OCI-LY3 (cell line): ENCODE results near the gene MNAT1.

Experiments
- H2AFZ ChIP-seq: fragments of 200-600, 300-600 bp; shearing (Covaris generic); 2 replicates; pipeline ENCODE4 v1.6.0; 2014; ENCODE audit warnings: antibody characterized with exemption, low read depth, low read length
- H3K27ac ChIP-seq: fragments of 200-600, 300-600 bp; sonication (generic); 2 replicates; pipeline ENCODE4 v1.5.1; 2014; ENCODE audit warnings: mild to moderate bottlenecking, low read length, moderate library complexity, mixed read lengths
- H3K27me3 ChIP-seq: fragments of 200-600, 300-600 bp; sonication (generic); 2 replicates; pipeline ENCODE4 v1.6.1; 2014; ENCODE audit warnings: low read depth, low read length, mixed read lengths
- H3K36me3 ChIP-seq: fragments of 200-600, 300-600 bp; sonication (generic); replicated peaks from 2 replicates; pipeline ENCODE3; 2014; ENCODE audit warnings: low read depth, low read length, mixed read lengths
- H3K4me1 ChIP-seq: fragments of 300-600, 200-600 bp; sonication (generic); 2 replicates; pipeline ENCODE4 v1.6.1; 2014; ENCODE audit warnings: low read length, mixed read lengths
- H3K4me2 ChIP-seq: fragments of 200-600, 300-600 bp; sonication (generic); 2 replicates; pipeline ENCODE4 v1.6.1; 2014; ENCODE audit warnings: low read length, mixed read lengths
- H3K4me3 ChIP-seq: fragments of 300-600, 200-600 bp; sonication (generic); 2 replicates; pipeline ENCODE4 v1.5.1; 2014; ENCODE audit warnings: antibody characterized with exemption, mild to moderate bottlenecking, low read length, moderate library complexity
- H3K79me2 ChIP-seq: fragments of 300-600, 200-600 bp; shearing (Covaris generic); 2 replicates; pipeline ENCODE4 v1.6.1; 2014; ENCODE audit warnings: mild to moderate bottlenecking, low read length, mixed read lengths
- H3K9ac ChIP-seq: fragments of 300-600, 200-600 bp; shearing (Covaris generic); 2 replicates; pipeline ENCODE4 v1.6.0; 2014; ENCODE audit warnings: mild to moderate bottlenecking, low read length, moderate library complexity
- H3K9me3 ChIP-seq: fragments of 200-600, 300-600 bp; shearing (Covaris generic); 2 replicates; pipeline ENCODE4 v1.6.1; 2014; ENCODE audit warnings: low read length, mixed read lengths; ENCODE audit not compliant: insufficient read depth
- H4K20me1 ChIP-seq: fragments of 200-600, 300-600 bp; sonication (generic); 2 replicates; pipeline ENCODE4 v1.6.1; 2016; ENCODE audit warnings: low read length, mixed read lengths; ENCODE audit not compliant: insufficient read depth
- EZH2phosphoT487 ChIP-seq: fragments of 200-600 bp; shearing (Covaris generic); IDR thresholded peaks from 2 replicates; pipeline ENCODE4 v1.6.1; 2018; ENCODE audit warnings: antibody characterized with exemption, mixed run types, low read depth
- TF ChIP-seq, protein P1 (sequence below): fragments of 200-600, 300-600 bp; sonication (generic); IDR thresholded peaks from 2 replicates; pipeline ENCODE4 v1.5.1; 2014; ENCODE audit warnings: antibody characterized with exemption, low read length, low read depth

MNAT1 gene

DNA sequence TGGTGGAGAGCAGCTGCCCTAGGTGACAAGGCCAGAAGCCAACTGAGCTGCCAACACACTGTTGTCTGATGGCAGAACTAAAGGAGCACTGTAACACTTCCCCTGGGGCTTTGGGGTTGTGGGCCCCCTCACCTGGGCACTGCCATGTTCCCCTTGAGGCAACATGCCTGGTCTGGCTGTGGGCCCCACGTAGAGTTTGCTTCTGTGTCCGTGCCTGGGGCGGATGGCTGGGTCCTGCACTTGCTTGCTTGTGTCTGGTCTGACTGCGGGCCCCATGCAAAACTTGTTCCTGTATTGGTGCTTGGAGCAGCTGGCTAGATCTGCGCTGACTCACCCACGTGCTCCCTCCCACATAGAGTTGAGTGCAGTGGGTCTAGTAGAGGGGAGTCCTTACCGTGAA, 78.4 kb downstream of the MNAT1 start:
- Histone ChIP-seq H3K9ac (no peak overlapping the region), H3K27ac (no peak overlapping the region)

DNA sequence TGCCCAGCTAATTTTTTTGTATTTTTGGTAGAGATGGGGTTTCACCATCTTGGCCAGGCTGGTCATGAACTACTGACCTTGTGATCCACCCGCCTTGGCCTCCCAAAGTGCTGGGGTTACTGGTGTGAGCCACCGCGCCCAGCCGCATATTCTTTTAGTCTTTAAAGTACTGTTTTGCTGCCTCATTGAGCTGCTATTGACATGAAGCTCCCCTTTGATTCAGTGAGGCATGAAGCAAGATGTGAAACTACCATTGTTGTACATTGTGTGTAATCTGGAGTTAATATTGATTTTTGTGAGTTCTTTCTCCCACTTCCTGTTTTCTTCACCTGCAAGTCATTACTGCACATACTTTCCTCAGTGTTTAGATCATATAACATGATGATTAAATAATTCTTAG, 80.8 kb downstream of the MNAT1 start:
- Histone ChIP-seq H2AFZ (no peak overlapping the region), H3K27ac (no peak overlapping the region), H3K9ac (no peak overlapping the region), H3K79me2 (no peaks in the 10 kb centered on the region), H3K4me2 (peak overlapping the region; percentile 36), H3K9me3 (no peaks in the 10 kb centered on the region), H3K36me3 (peaks cover 21% of the 10 kb centered on the region), H3K4me1 (peaks cover 19% of the 10 kb centered on the region), H3K4me3 (no peak overlapping the region), H3K27me3 (no peaks in the 10 kb centered on the region), H4K20me1 (no peaks in the 10 kb centered on the region)
- TF ChIP-seq, protein P1, sequence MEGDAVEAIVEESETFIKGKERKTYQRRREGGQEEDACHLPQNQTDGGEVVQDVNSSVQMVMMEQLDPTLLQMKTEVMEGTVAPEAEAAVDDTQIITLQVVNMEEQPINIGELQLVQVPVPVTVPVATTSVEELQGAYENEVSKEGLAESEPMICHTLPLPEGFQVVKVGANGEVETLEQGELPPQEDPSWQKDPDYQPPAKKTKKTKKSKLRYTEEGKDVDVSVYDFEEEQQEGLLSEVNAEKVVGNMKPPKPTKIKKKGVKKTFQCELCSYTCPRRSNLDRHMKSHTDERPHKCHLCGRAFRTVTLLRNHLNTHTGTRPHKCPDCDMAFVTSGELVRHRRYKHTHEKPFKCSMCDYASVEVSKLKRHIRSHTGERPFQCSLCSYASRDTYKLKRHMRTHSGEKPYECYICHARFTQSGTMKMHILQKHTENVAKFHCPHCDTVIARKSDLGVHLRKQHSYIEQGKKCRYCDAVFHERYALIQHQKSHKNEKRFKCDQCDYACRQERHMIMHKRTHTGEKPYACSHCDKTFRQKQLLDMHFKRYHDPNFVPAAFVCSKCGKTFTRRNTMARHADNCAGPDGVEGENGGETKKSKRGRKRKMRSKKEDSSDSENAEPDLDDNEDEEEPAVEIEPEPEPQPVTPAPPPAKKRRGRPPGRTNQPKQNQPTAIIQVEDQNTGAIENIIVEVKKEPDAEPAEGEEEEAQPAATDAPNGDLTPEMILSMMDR, result no peak
- no peak for TF ChIP-seq EZH2phosphoT487

More for the DNA sequence above, 78.4 kb downstream of the MNAT1 start:
- Histone ChIP-seq H3K36me3 (peaks cover 19% of the 10 kb centered on the region), H3K4me3 (no peak overlapping the region), H3K9me3 (no peaks in the 10 kb centered on the region), H3K27me3 (no peaks in the 10 kb centered on the region), H4K20me1 (no peaks in the 10 kb centered on the region), H3K4me1 (peaks cover 19% of the 10 kb centered on the region), H3K4me2 (no peak overlapping the region), H2AFZ (no peak overlapping the region), H3K79me2 (no peaks in the 10 kb centered on the region)
- TF ChIP-seq, protein P1, result no peak
- TF ChIP-seq EZH2phosphoT487, result no peak

- Histone ChIP-seq H3K9me3 (no peaks in the 10 kb centered on the region), H3K4me1 (peaks cover 19% of the 10 kb centered on the region), H3K27me3 (no peaks in the 10 kb centered on the region), H3K9ac (no peak overlapping the region), H3K27ac (no peak overlapping the region), H4K20me1 (no peaks in the 10 kb centered on the region), H3K36me3 (peaks cover 19% of the 10 kb centered on the region), H2AFZ (no peak overlapping the region), H3K4me3 (no peak overlapping the region), H3K79me2 (no peaks in the 10 kb centered on the region), H3K4me2 (no peak overlapping the region)
- TF ChIP-seq EZH2phosphoT487, result no peak
- TF ChIP-seq, protein P1, result no peak
Observed at GRCh38 chr14:60817113-60817512, 82.6 kb downstream of the MNAT1 start.

- Histone ChIP-seq H2AFZ (no peak overlapping the region), H3K9ac (no peak overlapping the region), H3K27me3 (no peaks in the 10 kb centered on the region), H4K20me1 (no peaks in the 10 kb centered on the region), H3K4me2 (no peak overlapping the region), H3K4me3 (no peak overlapping the region), H3K4me1 (peaks cover 19% of the 10 kb centered on the region), H3K9me3 (no peaks in the 10 kb centered on the region), H3K79me2 (no peaks in the 10 kb centered on the region), H3K36me3 (peaks cover 5% of the 10 kb centered on the region), H3K27ac (no peak overlapping the region)
- TF ChIP-seq, protein P1, result no peak
- no peak for TF ChIP-seq EZH2phosphoT487
Observed at GRCh38 chr14:60819575-60819974, 85.0 kb downstream of the MNAT1 start.
